Thoracic aorta (tissue), 2 donors: ENCODE measurements around the gene KRT5. TPM values are rescaled to one million over a fixed set of nuclear protein-coding genes. Genes with fewer than 3 reads are reported as not detected.

Experiments used
- ATAC-seq: fragments of 150-250 bp; one replicate; pipeline ENCODE4 v1.8.0; 2017; ENCODE audit warnings: low read depth; ENCODE audit not compliant: insufficient number of reproducible peaks, low FRiP score
- DNase-seq: peaks from one replicate; pipeline ENCODE4 v3.0.0-alpha.2; 2020; ENCODE audit warnings: low spot score
- H3K27ac ChIP-seq, 2 donors: fragments of 200-600 bp; sonication (generic); 1 replicate in 1 of 2; 2 replicates in 1 of 2; pipeline ENCODE4 v1.5.1; 2016; ENCODE audit warnings: mild to moderate bottlenecking in 2 of 2, moderate library complexity in 2 of 2
- H3K27me3 ChIP-seq: fragments of 200-600 bp; sonication (generic); replicated peaks from 2 replicates; pipeline ENCODE4 v1.6.0; 2016; ENCODE audit warnings: mild to moderate bottlenecking; ENCODE audit not compliant: insufficient read depth
- H3K36me3 ChIP-seq: fragments of 200-600 bp; sonication (generic); one replicate; pipeline ENCODE4 v1.5.1; 2016
- H3K4me1 ChIP-seq, 2 donors: fragments of 200-600 bp; sonication (generic); 1 replicate in 1 of 2; 2 replicates in 1 of 2; pipeline versions ENCODE4 v1.5.1 to v1.6.0; 2016; ENCODE audit warnings: low read depth in 2 of 2, mild to moderate bottlenecking in 1 of 2; ENCODE audit not compliant: control insufficient read depth in 1 of 2
- H3K4me3 ChIP-seq: fragments of 200-600 bp; sonication (generic); 2 replicates; pipeline ENCODE4 v1.5.1; 2016; ENCODE audit warnings: mild to moderate bottlenecking
- H3K9me3 ChIP-seq: fragments of 200-600 bp; sonication (generic); 2 replicates; pipeline ENCODE4 v1.5.1; 2016
- total RNA-seq, 2 donors: library from RNA; depleted of rRNA; stranded (reverse); fragments of >200 nt; gene quantifications; one replicate each; pipeline versions ENCODE4 v1.1.0 to v1.2.3, GENCODE V29; 2016
- TF ChIP-seq, protein P1 (sequence below): fragments of 200-600 bp; sonication (generic); IDR thresholded peaks from one replicate; pipeline ENCODE4 v1.5.1; 2019; ENCODE audit warnings: antibody characterized with exemption

The KRT5 gene
- total RNA-seq, 2 donors from 2014 or later: 7.6 TPM; not detected in 1

- no peaks in the 10 kb centered on the region for H3K27me3 ChIP-seq
- TF ChIP-seq, protein P1, sequence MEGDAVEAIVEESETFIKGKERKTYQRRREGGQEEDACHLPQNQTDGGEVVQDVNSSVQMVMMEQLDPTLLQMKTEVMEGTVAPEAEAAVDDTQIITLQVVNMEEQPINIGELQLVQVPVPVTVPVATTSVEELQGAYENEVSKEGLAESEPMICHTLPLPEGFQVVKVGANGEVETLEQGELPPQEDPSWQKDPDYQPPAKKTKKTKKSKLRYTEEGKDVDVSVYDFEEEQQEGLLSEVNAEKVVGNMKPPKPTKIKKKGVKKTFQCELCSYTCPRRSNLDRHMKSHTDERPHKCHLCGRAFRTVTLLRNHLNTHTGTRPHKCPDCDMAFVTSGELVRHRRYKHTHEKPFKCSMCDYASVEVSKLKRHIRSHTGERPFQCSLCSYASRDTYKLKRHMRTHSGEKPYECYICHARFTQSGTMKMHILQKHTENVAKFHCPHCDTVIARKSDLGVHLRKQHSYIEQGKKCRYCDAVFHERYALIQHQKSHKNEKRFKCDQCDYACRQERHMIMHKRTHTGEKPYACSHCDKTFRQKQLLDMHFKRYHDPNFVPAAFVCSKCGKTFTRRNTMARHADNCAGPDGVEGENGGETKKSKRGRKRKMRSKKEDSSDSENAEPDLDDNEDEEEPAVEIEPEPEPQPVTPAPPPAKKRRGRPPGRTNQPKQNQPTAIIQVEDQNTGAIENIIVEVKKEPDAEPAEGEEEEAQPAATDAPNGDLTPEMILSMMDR: no peak
- ATAC-seq: no peak
- H3K4me3 ChIP-seq: no peak overlapping the region
- H3K4me1 ChIP-seq: no peaks in the 10 kb centered on the region
- no peak for DNase-seq
- H3K27ac ChIP-seq: no peak overlapping the region
- H3K9me3 ChIP-seq: no peaks in the 10 kb centered on the region
- H3K36me3 ChIP-seq: no peaks in the 10 kb centered on the region
These were observed 8.5 kb upstream of the KRT5 start for GRCh38 chr12:52528641-52529143.

DNA sequence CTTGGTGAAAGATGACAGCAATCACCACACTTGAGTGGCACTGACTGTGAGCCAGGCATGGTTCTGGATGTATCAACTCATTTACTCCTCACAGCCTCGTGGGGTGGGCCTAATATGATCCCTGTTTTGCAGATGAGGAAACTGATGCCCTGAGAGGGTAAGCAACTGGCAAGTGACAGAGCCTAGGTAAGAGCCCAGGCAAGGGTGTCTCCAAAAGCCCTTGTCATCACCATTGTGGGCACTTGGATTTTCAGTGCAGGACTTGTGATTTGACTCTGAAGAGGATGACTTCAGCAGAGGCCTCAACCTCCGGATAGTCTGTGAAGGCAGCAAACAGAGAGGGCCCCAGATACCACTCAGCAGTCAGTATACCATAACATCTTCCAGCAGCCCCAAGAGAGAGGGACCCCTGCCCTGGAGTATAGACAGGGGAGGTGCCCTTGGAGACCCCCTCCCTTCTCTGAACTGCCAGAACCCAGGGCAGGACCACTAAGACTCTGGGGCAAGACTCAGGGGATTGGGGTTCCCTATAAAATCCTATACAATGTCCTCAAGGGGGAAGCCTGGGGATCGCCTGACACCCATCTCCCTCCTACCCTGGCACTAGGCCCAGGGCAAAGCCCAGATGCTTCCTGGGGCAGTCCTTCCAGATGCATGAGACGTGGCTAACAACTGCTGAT is 7.1 kb upstream of the KRT5 start:
- no peaks in the 10 kb centered on the region for H3K9me3 ChIP-seq
- TF ChIP-seq, protein P1: no peak
- H3K36me3 ChIP-seq: no peaks in the 10 kb centered on the region
- H3K4me3 ChIP-seq: no peak overlapping the region
- no peak for ATAC-seq
- no peaks in the 10 kb centered on the region for H3K27me3 ChIP-seq
- no peaks in the 10 kb centered on the region for H3K4me1 ChIP-seq
- H3K27ac ChIP-seq: no peak overlapping the region
- DNase-seq: no peak

DNA sequence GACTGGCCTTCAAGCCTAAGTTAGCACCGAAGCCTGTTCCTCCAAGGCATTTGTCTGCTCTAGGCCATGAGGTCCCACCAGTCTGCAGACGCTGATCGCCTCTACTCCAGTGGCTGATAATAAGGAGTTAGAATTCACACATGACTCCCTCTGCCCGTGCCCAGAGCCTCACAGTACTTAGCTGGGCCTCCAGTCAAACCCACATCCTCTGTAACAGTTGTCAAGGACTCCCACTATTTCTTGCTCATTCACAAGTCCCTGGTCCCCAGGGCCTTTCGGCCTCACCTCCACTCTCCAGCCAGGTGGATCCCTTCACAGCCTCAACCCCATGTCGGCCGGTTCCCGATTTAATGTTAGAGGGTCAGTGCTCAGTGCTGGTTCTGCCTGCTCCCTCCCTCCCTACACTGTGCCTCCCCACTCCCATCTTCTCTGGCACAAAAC is 6.3 kb upstream of the KRT5 start:
- ATAC-seq: no peak
- no peak for DNase-seq
- Histone ChIP-seq H3K4me1 (no peaks in the 10 kb centered on the region), H3K27me3 (no peaks in the 10 kb centered on the region), H3K36me3 (no peaks in the 10 kb centered on the region), H3K4me3 (no peak overlapping the region), H3K9me3 (no peaks in the 10 kb centered on the region), H3K27ac (no peak overlapping the region)
- TF ChIP-seq, protein P1: no peak

- Histone ChIP-seq H3K4me3 (no peak overlapping the region), H3K9me3 (no peaks in the 10 kb centered on the region), H3K4me1 (peaks cover 0 to 3% of the 10 kb centered on the region in 2 donors), H3K27ac (no peak overlapping the region), H3K36me3 (no peaks in the 10 kb centered on the region), H3K27me3 (no peaks in the 10 kb centered on the region)
- ATAC-seq (no peak), DNase-seq (no peak)
- TF ChIP-seq, protein P1: no peak
These were observed 5.7 kb upstream of the KRT5 start for GRCh38 chr12:52525661-52526499.

DNA sequence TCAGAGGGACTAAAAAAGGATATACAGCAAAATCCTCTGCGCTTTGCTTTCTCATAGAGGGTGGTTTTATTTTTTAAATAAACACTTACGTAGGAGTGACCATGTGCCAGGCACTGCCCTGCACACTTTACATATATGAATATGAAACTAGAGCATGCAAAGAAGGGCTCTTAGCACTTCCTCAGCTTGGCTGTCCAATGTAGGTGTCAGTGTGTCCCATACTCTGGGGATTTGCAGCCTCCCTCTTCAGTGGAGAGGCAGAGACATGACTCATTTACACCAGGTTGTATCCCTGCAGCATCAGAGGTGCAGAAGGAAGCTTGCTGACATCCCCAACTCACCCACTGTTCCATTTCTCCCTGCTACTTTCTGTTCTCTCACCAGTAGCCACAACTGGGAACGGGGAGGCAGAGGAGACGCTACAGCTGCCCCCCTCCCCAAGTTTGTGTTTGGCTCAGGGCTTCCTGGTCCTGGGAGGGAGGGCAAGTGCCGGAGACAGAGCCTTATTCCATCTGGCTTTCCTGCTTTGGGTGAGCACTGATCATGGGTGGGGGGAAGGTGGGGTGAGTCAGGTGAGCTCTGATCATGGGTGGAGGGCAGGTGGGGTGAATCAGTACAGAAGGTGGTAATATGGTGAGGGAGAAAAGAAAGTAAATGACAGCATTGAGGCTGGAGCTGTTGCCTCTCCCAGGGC is 4.9 kb upstream of the KRT5 start:
- Histone ChIP-seq H3K36me3 (no peaks in the 10 kb centered on the region), H3K27me3 (no peaks in the 10 kb centered on the region), H3K4me3 (no peak overlapping the region), H3K4me1 (peaks cover 0 to 3% of the 10 kb centered on the region in 2 donors), H3K27ac (no peak overlapping the region), H3K9me3 (no peaks in the 10 kb centered on the region)
- DNase-seq: no peak
- ATAC-seq: no peak
- TF ChIP-seq, protein P1: no peak
